Activated naive CD8-positive, alpha-beta T cell treated with anti-CD3 and anti-CD28 coated beads, Interleukin-2, amount 10 ng/mL, durations not matched to agents 7 days and 5 days (primary cell): ENCODE measurements around the gene IFI27L1. TPM values are rescaled to one million over a fixed set of nuclear protein-coding genes. Genes with fewer than 3 reads are reported as not detected.

Experiments
- ATAC-seq: fragments of 150-1000 bp; cut with Tn5 transposase; one replicate; pipeline ENCODE4 v1.10.0; 2021; ENCODE audit warnings: low read depth, moderate library complexity
- POLR2A ChIA-PET: fragments of 350-600 bp; sonication (Branson Sonifier 250); formaldehyde crosslinking; loops from one replicate; lab custom pipeline; 2021; ENCODE audit warnings: antibody characterized with exemption; lab: Charles Lee
- DNase-seq: peaks from one replicate; pipeline ENCODE4 v3.0.0; 2021
- H3K27ac Mint-ChIP-seq: one replicate; pipeline ENCODE4 v1.8.0; 2022; ENCODE audit warnings: mild to moderate bottlenecking, mixed read lengths
- H3K27me3 Mint-ChIP-seq: one replicate; pipeline ENCODE4 v1.8.0; 2022; ENCODE audit warnings: mild to moderate bottlenecking, moderate library complexity, mixed read lengths
- H3K36me3 Mint-ChIP-seq: one replicate; pipeline ENCODE4 v1.8.0; 2021; ENCODE audit warnings: mild to moderate bottlenecking, mixed read lengths
- H3K4me1 Mint-ChIP-seq: one replicate; pipeline ENCODE4 v1.8.0; 2021; ENCODE audit warnings: mixed read lengths
- H3K4me3 Mint-ChIP-seq: one replicate; pipeline ENCODE4 v1.8.0; 2022; ENCODE audit warnings: mild to moderate bottlenecking, moderate library complexity, mixed read lengths
- H3K9me3 Mint-ChIP-seq: one replicate; pipeline ENCODE4 v1.8.0; 2021; ENCODE audit warnings: mixed read lengths
- total RNA-seq, 2 experiments: library from RNA; stranded (reverse); gene quantifications; one replicate each; pipeline ENCODE4 v1.2.3, GENCODE V29; 2021

Gene IFI27L1, protein sequence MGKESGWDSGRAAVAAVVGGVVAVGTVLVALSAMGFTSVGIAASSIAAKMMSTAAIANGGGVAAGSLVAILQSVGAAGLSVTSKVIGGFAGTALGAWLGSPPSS
- 10 to 100 TPM; 36.1 to 39.8 TPM for total RNA-seq

DNA sequence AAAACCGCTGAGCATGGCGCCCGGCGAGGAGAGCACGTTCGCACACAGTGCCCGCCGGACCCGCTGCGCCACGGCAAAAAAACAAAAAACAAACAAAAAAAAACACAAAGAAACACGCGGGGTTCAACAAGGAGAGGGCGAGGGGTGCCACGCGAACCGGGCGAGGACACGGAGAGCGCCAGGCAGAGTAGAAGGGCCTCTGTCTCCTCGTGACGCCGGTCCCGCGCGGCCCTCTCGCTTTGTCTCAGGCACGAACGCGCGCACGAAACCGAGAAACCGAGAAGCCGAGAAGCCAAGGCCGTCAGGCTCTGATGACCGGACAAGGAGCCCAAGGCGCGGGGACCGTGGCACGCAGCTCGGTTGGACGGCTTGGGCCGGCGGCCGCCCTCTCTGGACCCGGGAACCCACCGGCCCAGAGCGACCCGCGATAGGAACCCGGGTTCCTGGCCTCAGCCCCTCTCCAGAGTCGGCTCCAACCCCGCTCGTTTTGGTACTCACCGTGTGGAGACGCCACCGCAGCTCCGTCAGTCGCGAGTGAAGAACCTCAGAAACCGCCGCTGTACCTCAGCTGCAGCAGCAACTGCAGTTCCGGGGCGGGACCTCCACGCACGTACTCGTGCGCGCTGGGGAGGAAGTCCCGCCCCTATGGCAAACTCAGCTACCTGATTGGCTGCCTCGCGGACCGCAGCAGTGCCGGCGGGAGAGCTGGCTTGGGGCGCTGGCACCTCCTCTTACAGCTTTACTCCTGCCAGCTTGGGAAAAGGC is at the start of gene IFI27L1, which contains the start of gene DDX24:
Gene IFI27L1 (plus strand): TSS at position 690 of the 765 bp plus-strand sequence. CDS start 15,628 bp downstream, outside the sequence.
Gene DDX24 (minus strand): TSS at position 582 of the 765 bp plus-strand sequence. CDS start 1,460 bp downstream, outside the sequence.
- H3K36me3 Mint-ChIP-seq: peaks cover 50% of the 10 kb centered on the region
- H3K9me3 Mint-ChIP-seq: no peaks in the 10 kb centered on the region
- POLR2A ChIA-PET: interaction anchor here (0.9 to 4.3 kb wide), 13 partner anchors 10 to 118 kb away, joined by 3 to 26 read pairs (median 4); partner anchors contain the start of genes IFI27 and OTUB2
- DNase-seq (peak; percentile 96), ATAC-seq (peak; percentile 92)
- peak within 1 kb of the TSS; percentile 99 for H3K4me3 Mint-ChIP-seq
- peaks cover 38% of the 10 kb centered on the region for H3K4me1 Mint-ChIP-seq
- H3K27ac Mint-ChIP-seq: peak within 1 kb of the TSS; percentile 100
- H3K27me3 Mint-ChIP-seq: no peaks in the 10 kb centered on the region

DNA sequence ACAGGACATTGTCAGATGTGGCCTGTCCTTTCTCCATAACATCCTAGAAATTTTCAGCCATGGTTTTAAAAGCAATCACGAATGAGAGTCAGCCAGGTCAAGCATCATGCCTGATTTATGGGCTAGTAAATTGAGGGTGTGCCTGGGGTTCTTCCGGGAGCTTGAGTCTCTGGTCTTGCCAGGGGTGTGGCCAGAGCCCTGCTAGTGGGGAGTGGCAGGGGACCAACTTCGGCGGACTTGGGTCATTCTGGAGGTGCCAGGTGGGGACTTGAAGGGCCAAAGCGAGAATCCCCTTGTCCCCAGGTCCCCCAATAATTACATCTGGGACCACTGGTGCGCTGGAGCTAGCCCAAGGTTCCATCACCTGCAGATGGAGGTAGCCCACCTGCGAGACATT is 49.2 kb upstream of the IFI27L1 start:
- Mint-ChIP-seq H3K27me3 (peaks cover 4% of the 10 kb centered on the region), H3K36me3 (no peaks in the 10 kb centered on the region)

DNA sequence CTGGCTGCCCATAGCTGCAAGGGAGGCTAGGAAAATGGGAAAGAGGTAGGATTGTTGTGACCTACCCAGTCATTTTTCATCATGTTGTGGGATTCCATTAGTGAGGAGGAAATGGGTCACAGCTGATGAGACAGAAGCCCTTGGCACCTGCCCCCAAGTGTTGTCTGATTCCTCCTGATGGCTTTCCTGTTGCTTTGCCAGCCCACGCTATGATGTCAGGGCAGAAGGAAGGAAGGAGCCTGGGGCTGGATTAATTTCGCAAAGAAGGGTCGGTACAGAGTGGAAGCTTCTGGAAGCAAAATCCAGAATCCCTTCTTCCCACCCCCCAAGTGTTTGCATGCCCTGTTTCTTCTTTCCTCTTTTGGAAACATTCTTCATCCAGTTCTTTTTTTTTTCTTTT is 46.2 kb upstream of the IFI27L1 start:
- POLR2A ChIA-PET: interaction anchor here (1.1 to 1.3 kb wide), 2 partner anchors 21 to 94 kb away, joined by 3 read pairs; no protein-coding TSS in a partner anchor
- H3K36me3 Mint-ChIP-seq: no peaks in the 10 kb centered on the region
- no peak for ATAC-seq

More for the DNA sequence above, 49.2 kb upstream of the IFI27L1 start:
- POLR2A ChIA-PET: no interaction called here
- peaks cover 10% of the 10 kb centered on the region for H3K4me1 Mint-ChIP-seq
- no peak overlapping the region for H3K4me3 Mint-ChIP-seq
- no peak overlapping the region for H3K27ac Mint-ChIP-seq
- ATAC-seq (no peak), DNase-seq (no peak)
- H3K9me3 Mint-ChIP-seq: no peaks in the 10 kb centered on the region

DNA sequence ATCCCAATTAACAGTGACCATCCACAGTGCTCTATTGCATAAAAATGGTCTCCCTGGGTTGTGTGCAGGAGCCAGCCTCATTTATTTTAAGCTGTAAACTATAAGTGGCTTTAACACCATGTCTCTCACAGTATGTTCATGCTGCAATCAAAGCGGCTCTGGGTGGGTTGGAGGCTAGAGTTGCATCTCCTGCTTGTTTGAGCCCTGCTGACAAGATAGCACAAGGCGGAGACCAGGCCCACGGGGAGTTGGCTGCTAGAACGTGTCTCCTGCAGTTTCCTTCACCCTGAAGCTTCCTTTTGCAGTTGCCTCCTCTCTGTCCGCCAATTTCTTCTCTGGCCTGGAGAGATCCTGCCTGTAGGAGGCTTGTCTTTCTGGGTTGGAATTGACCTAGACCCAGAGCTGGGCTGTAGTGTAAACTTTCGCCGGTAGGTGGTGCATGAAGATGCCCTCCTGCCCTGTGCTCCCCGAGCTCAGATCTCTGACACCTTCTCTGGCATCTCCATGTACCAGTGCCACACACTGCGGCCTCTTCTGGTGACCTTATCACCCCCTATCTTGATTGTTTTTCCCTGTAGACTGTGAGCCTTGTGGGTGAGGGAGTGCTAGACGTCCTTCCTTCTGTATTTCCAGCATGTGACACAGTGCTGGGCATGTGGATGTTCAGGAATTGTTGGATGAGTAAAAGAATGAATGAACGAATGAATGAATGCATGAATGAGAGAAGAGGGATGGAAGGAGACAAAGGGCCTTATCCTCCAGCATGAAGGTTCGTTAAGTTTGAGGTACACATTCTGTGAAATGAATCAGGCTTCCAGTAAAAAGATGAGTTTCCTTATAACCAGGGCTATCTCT is 44.6 kb upstream of the IFI27L1 start:
- DNase-seq (peak; percentile 78), ATAC-seq (peak; percentile 92)
- H3K27ac Mint-ChIP-seq: no peak overlapping the region
- H3K9me3 Mint-ChIP-seq: no peaks in the 10 kb centered on the region
- POLR2A ChIA-PET: interaction anchor here (1.0 to 1.5 kb wide), 3 partner anchors 21 to 100 kb away, joined by 3 to 7 read pairs (median 5); no protein-coding TSS in a partner anchor
- H3K4me1 Mint-ChIP-seq: peaks cover 3% of the 10 kb centered on the region
- peaks cover 4% of the 10 kb centered on the region for H3K27me3 Mint-ChIP-seq
- H3K4me3 Mint-ChIP-seq: no peak overlapping the region
- H3K36me3 Mint-ChIP-seq: no peaks in the 10 kb centered on the region

More for the DNA sequence above, 46.2 kb upstream of the IFI27L1 start:
- Mint-ChIP-seq H3K4me1 (peaks cover 3% of the 10 kb centered on the region), H3K27me3 (peaks cover 4% of the 10 kb centered on the region), H3K4me3 (no peak overlapping the region), H3K9me3 (no peaks in the 10 kb centered on the region), H3K27ac (no peak overlapping the region)
- no peak for DNase-seq

DNA sequence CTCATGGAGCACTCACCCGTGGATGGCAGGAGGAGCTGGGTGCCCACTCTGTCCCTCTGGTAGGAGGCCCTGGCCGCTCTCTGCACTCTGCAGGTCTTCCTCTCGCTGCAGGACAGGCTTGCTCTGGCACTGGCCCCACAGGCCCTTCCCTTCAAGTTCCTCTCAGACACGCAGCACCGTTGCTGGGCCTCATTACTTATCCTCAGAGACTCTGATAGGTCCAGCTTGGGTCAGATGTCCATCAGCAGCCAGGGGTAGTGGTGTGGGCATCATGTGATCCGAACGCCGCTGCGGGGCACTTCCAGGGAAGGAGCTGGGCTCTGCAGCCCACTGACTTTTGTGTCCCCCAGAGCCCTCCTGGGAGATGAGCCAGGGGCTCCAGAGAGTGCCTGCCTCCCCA is 43.2 kb upstream of the IFI27L1 start:
- Mint-ChIP-seq H3K4me1 (peaks cover 3% of the 10 kb centered on the region), H3K27me3 (no peaks in the 10 kb centered on the region), H3K27ac (no peak overlapping the region), H3K9me3 (no peaks in the 10 kb centered on the region), H3K4me3 (no peak overlapping the region), H3K36me3 (no peaks in the 10 kb centered on the region)
- POLR2A ChIA-PET: no interaction called here
- ATAC-seq: no peak
- DNase-seq: no peak

DNA sequence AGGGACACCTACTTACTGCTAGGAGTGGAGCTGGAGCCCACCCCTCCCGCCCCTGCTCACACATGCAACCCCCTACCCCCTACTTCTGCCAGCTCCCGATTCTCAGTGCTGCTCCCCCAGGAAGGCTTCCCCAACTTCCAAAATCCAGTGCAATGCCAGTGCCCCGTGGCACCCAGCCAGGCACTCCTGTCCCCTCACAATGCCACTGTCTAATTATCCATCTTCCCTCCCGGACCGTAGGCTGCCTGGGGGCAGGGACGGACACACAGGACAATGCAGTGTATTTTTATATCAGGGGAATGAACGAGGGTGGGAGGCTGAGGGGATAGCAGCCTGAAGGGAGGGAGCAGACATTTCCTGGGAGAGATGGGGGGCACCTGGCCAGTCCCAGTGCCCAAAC is 42.6 kb upstream of the IFI27L1 start:
- Mint-ChIP-seq H3K36me3 (no peaks in the 10 kb centered on the region), H3K4me3 (no peak overlapping the region), H3K27ac (no peak overlapping the region), H3K4me1 (peaks cover 3% of the 10 kb centered on the region), H3K9me3 (no peaks in the 10 kb centered on the region), H3K27me3 (no peaks in the 10 kb centered on the region)
- POLR2A ChIA-PET: interaction anchor here (0.5 kb wide), 1 partner anchor 26 kb away, joined by 3 read pairs; no protein-coding TSS in a partner anchor
- DNase-seq: no peak
- no peak for ATAC-seq

DNA sequence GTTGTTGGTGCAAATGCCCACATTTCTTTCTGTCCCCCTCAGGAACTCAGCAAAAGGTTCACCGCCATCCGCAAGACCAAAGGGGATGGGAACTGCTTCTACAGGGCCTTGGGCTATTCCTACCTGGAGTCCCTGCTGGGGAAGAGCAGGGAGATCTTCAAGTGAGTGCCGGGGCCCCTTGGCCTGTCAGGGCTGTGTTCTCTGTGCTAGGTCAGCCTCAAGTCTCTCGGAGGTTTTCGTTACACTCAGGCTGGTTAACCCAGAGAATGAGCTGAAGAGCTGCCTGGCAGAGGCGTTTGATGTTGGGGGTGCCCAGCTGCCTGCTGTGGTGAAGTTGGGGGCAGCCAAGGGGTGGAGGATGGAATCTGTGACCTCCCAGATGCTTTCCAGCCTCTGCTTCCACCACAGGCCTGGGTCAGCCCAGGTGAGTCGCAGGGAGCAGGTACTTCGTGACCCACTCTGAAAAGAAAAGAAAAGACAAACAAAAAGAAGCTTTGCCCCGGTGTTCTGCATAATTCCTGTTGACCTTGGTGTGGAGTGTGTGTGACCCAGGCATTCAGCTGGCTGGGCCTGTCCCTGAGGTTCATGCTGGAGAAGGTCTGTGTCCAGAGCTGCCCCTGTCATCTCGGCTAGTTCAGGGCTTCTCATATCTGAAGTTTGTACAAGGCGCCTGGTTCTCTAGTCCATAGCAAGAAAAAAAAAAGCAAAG is 42.0 kb upstream of the IFI27L1 start:
- no peak overlapping the region for H3K27ac Mint-ChIP-seq
- peaks cover 3% of the 10 kb centered on the region for H3K4me1 Mint-ChIP-seq
- no peak overlapping the region for H3K4me3 Mint-ChIP-seq
- POLR2A ChIA-PET: interaction anchor here (0.5 kb wide), 1 partner anchor 26 kb away, joined by 3 read pairs; no protein-coding TSS in a partner anchor
- DNase-seq (no peak), ATAC-seq (no peak)
- H3K9me3 Mint-ChIP-seq: no peaks in the 10 kb centered on the region
- no peaks in the 10 kb centered on the region for H3K27me3 Mint-ChIP-seq
- H3K36me3 Mint-ChIP-seq: no peaks in the 10 kb centered on the region

DNA sequence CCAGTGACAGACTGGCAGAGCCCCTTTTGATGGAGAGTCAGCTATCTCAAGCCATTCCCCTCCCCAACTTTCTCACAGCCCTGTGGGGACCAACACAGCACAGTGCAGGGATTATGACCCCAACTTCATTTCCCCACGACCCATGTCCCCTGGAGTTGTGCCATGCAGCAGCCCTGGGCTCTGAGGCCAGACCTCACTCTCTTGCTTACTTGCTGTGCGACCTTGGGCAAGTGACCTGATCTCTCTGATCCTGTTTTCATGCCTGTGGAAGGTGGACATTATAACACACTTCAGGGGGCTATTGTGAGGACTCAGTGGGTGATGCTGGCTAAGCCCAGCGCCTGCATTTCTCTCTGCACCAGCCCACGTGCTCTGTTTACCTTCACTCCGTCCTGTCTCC is 40.9 kb upstream of the IFI27L1 start:
- H3K4me3 Mint-ChIP-seq: no peak overlapping the region
- ATAC-seq: no peak

DNA sequence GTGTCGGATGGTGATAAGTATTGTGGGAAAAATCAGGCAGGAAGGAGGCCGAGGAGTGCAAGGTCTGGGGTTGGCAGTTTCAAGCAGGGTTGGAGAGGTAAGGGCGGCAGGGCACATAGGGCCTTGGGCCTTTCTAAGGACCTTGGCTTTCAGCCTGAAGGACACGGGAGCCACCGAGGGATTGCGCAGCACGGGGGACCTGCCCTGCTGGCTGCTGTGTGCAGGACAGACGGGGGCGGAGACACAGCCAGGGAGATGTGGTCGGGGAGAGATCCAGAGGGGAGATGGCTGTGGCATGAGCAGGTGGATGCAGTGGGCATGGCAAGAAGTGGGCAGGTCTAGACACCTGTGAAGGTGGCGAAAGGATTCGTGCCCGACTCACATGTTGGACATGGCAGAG is 40.3 kb upstream of the IFI27L1 start:
- ATAC-seq (no peak), DNase-seq (no peak)
- Mint-ChIP-seq H3K27me3 (no peaks in the 10 kb centered on the region), H3K4me3 (no peak overlapping the region), H3K4me1 (peaks cover 11% of the 10 kb centered on the region), H3K27ac (no peak overlapping the region), H3K9me3 (no peaks in the 10 kb centered on the region), H3K36me3 (peaks cover 4% of the 10 kb centered on the region)
- POLR2A ChIA-PET: no interaction called here

More for the DNA sequence above, 40.9 kb upstream of the IFI27L1 start:
- POLR2A ChIA-PET: no interaction called here
- Mint-ChIP-seq H3K27me3 (no peaks in the 10 kb centered on the region), H3K4me1 (peaks cover 5% of the 10 kb centered on the region), H3K36me3 (peaks cover 2% of the 10 kb centered on the region), H3K9me3 (no peaks in the 10 kb centered on the region), H3K27ac (no peak overlapping the region)
- no peak for DNase-seq

DNA sequence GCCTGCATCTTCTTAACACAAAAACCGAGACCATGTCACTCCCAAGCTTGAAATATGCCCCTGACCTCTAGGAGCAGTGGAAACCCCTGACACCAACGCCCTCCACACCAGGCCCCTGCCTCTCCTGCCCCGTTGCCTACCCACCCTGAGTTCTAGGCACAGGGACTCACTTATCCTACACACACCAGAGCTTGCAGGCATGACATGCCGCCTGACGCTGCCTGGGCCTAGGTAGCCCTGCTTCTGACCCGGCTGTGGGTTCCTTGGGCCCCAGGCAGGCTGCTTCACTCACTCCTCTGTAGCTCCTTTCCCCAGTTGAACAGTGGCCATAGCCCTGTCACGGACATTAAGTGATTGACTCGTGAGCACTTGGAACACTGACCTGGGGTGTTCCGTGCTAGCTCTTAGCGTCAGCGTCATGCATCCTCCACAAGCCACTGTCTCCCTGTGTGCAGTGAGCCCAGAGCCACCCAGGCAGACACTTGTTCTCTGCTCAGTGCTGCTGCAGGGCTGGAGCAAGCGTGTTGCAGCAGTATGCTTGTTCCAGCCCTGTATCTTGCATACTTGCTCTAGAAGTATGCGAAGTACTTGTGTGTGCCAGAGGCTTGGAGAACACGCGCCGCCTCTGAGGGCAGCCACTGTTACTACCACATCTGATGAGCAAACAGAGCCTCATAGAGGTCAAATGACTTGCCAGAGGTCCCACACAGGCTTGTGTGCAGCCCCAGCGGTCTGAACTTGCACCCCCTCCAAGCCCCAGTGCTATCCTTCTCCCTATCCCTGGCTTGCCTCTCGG is 39.4 kb upstream of the IFI27L1 start:
- POLR2A ChIA-PET: no interaction called here
- no peak overlapping the region for H3K4me3 Mint-ChIP-seq

DNA sequence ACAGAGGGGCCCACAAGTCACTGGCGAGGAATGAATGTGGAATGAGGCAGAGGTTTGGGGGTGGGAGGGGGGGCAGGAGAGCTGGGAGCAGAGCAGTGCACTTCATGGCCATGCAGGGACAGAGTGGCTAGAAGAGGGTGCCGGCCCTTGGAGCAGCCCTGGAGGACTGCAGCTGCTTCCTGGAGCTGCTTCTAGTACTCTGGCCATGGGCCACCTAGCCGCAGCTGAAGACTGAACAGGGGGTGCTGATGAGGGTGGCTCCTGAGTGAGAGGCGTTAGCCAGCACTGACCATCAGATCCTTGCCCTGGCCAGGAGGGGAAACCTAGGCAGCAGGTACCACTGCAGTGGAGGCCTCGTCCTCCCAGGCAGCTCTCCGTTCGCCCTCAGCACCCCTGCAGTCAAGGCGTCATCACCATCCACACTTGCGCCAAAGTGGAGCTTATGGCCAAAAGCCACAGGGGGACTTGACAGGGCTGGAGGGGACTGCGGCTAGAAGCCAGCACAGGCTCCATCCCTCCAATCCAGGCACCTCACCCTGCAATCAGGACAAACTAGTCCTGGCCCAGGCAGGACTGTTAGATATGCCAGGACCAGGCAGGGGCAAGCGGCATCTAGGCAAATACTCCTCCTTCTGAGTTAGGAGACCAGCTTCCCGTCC is 38.5 kb upstream of the IFI27L1 start:
- Mint-ChIP-seq H3K4me3 (no peak overlapping the region), H3K4me1 (peaks cover 8% of the 10 kb centered on the region), H3K27me3 (no peaks in the 10 kb centered on the region), H3K27ac (no peak overlapping the region), H3K36me3 (peaks cover 5% of the 10 kb centered on the region), H3K9me3 (no peaks in the 10 kb centered on the region)
- ATAC-seq (no peak), DNase-seq (peak; percentile 24)
- POLR2A ChIA-PET: no interaction called here

More for the DNA sequence above, 39.4 kb upstream of the IFI27L1 start:
- H3K4me1 Mint-ChIP-seq: peaks cover 9% of the 10 kb centered on the region
- H3K27ac Mint-ChIP-seq: no peak overlapping the region
- H3K27me3 Mint-ChIP-seq: no peaks in the 10 kb centered on the region
- DNase-seq: no peak
- H3K9me3 Mint-ChIP-seq: no peaks in the 10 kb centered on the region
- ATAC-seq: no peak
- peaks cover 5% of the 10 kb centered on the region for H3K36me3 Mint-ChIP-seq
